Right lobe of liver (tissue), 4 donors: Measurements from ENCODE around the gene CATSPER1.

Experiments
- CTCF ChIP-seq, 4 donors: fragments of 200-600 bp in 3 of 4; fragments of 450-650 bp in 1 of 4; IDR thresholded peaks; one replicate each; pipeline versions ENCODE4 v1.5.1 to v1.8.0; 2016 to 2022; ENCODE audit warnings: antibody characterized with exemption in 4 of 4, mild to moderate bottlenecking in 2 of 4
- POLR2A ChIP-seq: fragments of 450-650 bp; IDR thresholded peaks from one replicate; pipeline ENCODE4 v1.6.1; 2017; ENCODE audit warnings: antibody characterized with exemption, mild to moderate bottlenecking
- donor health status: DM: no; HTN: no; CAD: no.
- donor health status: DM: no; HTN: no; CAD: no.
- donor health status: DM: no; HTN: yes; CAD: no.

GRCh38 chr11:66062408-66062807 lies 36.1 kb upstream of the CATSPER1 start:
- TF ChIP-seq CTCF (IDR thresholded peaks at IDR 0.05) = no peak
- no peak for TF ChIP-seq POLR2A
